H1 (cell line): Measurements from ENCODE around the gene FPGS. TPM values are rescaled to one million over a fixed set of nuclear protein-coding genes. Genes with fewer than 3 reads are reported as not detected.

Experiments
- CTCF ChIA-PET: fragments of 300-600 bp; sonication (Branson Sonifier 250); formaldehyde crosslinking; loops from one replicate; lab custom pipeline; 2021; ENCODE audit not compliant: partially characterized antibody; lab: Charles Lee
- POLR2A ChIA-PET: fragments of 300-600 bp; sonication (Branson Sonifier 250); formaldehyde crosslinking; loops from one replicate; lab custom pipeline; 2021; ENCODE audit warnings: inconsistent platforms; ENCODE audit not compliant: partially characterized antibody; lab: Charles Lee
- DNase-seq, 2 experiments: peaks; one replicate each; pipeline versions ENCODE4 v3.0.0 to v3.0.0-alpha.2; 2010 to 2022; ENCODE audit warnings: low spot score in 2 of 2, low read depth in 1 of 2, mixed read lengths in 1 of 2
- FAIRE-seq: peaks from 2 replicates; lab custom pipeline; 2011; peaks lifted over from hg19 to GRCh38; lab: Jason Lieb, UNC
- H2AFZ ChIP-seq: 2 replicates; pipeline ENCODE4 v1.8.1; 2012; ENCODE audit warnings: low read length, inconsistent platforms
- H2AK5ac ChIP-seq: 2 replicates; pipeline ENCODE4 v1.6.1; 2013; ENCODE audit warnings: low read depth, low read length
- H2BK120ac ChIP-seq: replicated peaks from 2 replicates; pipeline ENCODE3; 2013; ENCODE audit warnings: low read depth, low read length, inconsistent platforms
- H2BK12ac ChIP-seq: 2 replicates; pipeline ENCODE4 v1.6.1; 2013; ENCODE audit warnings: low read depth, low read length
- H2BK15ac ChIP-seq: 2 replicates; pipeline ENCODE4 v1.6.1; 2013; ENCODE audit warnings: low read length
- H2BK20ac ChIP-seq: 2 replicates; pipeline ENCODE4 v1.6.1; 2013; ENCODE audit warnings: low read length
- H2BK5ac ChIP-seq: 2 replicates; pipeline ENCODE4 v1.6.1; 2013; ENCODE audit warnings: low read depth, low read length
- H3K14ac ChIP-seq: 2 replicates; pipeline ENCODE4 v1.6.1; 2013; ENCODE audit warnings: inconsistent platforms; ENCODE audit not compliant: insufficient read length
- H3K18ac ChIP-seq: 2 replicates; pipeline ENCODE4 v1.6.1; 2013; ENCODE audit warnings: low read length; ENCODE audit errors: extremely low read depth
- H3K23ac ChIP-seq: 2 replicates; pipeline ENCODE4 v1.6.1; 2013; ENCODE audit warnings: inconsistent platforms; ENCODE audit not compliant: insufficient read length
- H3K23me2 ChIP-seq: 2 replicates; pipeline ENCODE4 v1.6.1; 2013; ENCODE audit warnings: low read depth, low read length
- H3K27ac ChIP-seq: 2 replicates; pipeline ENCODE4 v1.6.1; 2011; ENCODE audit warnings: low read depth, low read length, inconsistent platforms
- H3K27me3 ChIP-seq, 4 experiments: replicated peaks in 1 of 4; 1 replicate in 1 of 4; 2 replicates in 3 of 4; pipeline versions ENCODE4 v1.6.1 to v1.8.1; 2011 to 2013; ENCODE audit warnings: low read length in 3 of 4, mild to moderate bottlenecking in 3 of 4, inconsistent platforms in 2 of 4, mixed read lengths in 2 of 4, moderate library complexity in 1 of 4; ENCODE audit not compliant: control insufficient read depth in 3 of 4, insufficient read depth in 3 of 4; ENCODE audit errors: extremely low read depth in 1 of 4
- H3K36me3 ChIP-seq, 4 experiments: 2 replicates each; pipeline versions ENCODE4 v1.6.1 to v1.8.1; 2011 to 2013; ENCODE audit warnings: mild to moderate bottlenecking in 4 of 4, low read length in 3 of 4, moderate library complexity in 2 of 4, control low read depth in 1 of 4, inconsistent platforms in 1 of 4; ENCODE audit not compliant: insufficient read depth in 4 of 4, control insufficient read depth in 2 of 4
- H3K4ac ChIP-seq: replicated peaks from 2 replicates; pipeline ENCODE3; 2013; ENCODE audit warnings: low read length, low read depth, mixed read lengths, inconsistent platforms; ENCODE audit not compliant: insufficient read length
- H3K4me1 ChIP-seq, 4 experiments: replicated peaks in 1 of 4; 1 replicate in 1 of 4; 2 replicates in 3 of 4; pipeline versions ENCODE4 v1.6.1 to v1.8.1; 2011 to 2013; ENCODE audit warnings: low read length in 3 of 4, inconsistent platforms in 2 of 4, mixed read lengths in 1 of 4; ENCODE audit not compliant: insufficient read depth in 4 of 4, control insufficient read depth in 3 of 4
- H3K4me2 ChIP-seq, 2 experiments: 2 replicates each; pipeline versions ENCODE4 v1.6.1 to v1.8.1; 2011 to 2013; ENCODE audit warnings: low read depth in 2 of 2, low read length in 2 of 2, control low read depth in 1 of 2, inconsistent platforms in 1 of 2, mild to moderate bottlenecking in 1 of 2; ENCODE audit not compliant: insufficient read depth in 1 of 2
- H3K4me3 ChIP-seq, 4 experiments: fragments of 200-600, 300-600 bp in 1 of 4; sonication (generic), shearing (Covaris generic), sonication (Bioruptor Twin) in 1 of 4; 2 replicates each; pipeline versions ENCODE4 v1.5.1 to v1.8.1; 2011 to 2016; ENCODE audit warnings: low read length in 4 of 4, low read depth in 3 of 4, control low read depth in 2 of 4, inconsistent platforms in 2 of 4, mild to moderate bottlenecking in 2 of 4, mixed read lengths in 1 of 4, moderate library complexity in 1 of 4; ENCODE audit not compliant: insufficient read depth in 2 of 4; ENCODE audit errors: extremely low read depth in 1 of 4
- H3K56ac ChIP-seq: replicated peaks from 2 replicates; pipeline ENCODE3; 2013; ENCODE audit warnings: low read depth, mild to moderate bottlenecking, mixed read lengths, low read length, inconsistent platforms; ENCODE audit not compliant: insufficient read length
- H3K79me1 ChIP-seq: 2 replicates; pipeline ENCODE4 v1.6.1; 2013; ENCODE audit warnings: low read depth, low read length, control low read depth
- H3K79me2 ChIP-seq, 2 experiments: 2 replicates each; pipeline versions ENCODE4 v1.6.1 to v1.8.1; 2012 to 2013; ENCODE audit warnings: low read length in 2 of 2, mild to moderate bottlenecking in 2 of 2, inconsistent platforms in 1 of 2; ENCODE audit not compliant: insufficient read depth in 2 of 2, control insufficient read depth in 1 of 2
- H3K9ac ChIP-seq, 4 experiments: replicated peaks in 1 of 4; 1 replicate in 1 of 4; 2 replicates in 3 of 4; pipeline versions ENCODE4 v1.6.1 to v1.8.1; 2011 to 2013; ENCODE audit warnings: low read depth in 3 of 4, low read length in 3 of 4, control low read depth in 2 of 4, mild to moderate bottlenecking in 2 of 4, moderate library complexity in 2 of 4, inconsistent platforms in 1 of 4; ENCODE audit errors: extremely low read depth in 1 of 4
- H3K9me3 ChIP-seq, 2 experiments: 2 replicates each; pipeline versions ENCODE4 v1.6.1 to v1.8.1; 2012 to 2013; ENCODE audit warnings: mild to moderate bottlenecking in 2 of 2, moderate library complexity in 2 of 2, control low read depth in 1 of 2, inconsistent platforms in 1 of 2, low read depth in 1 of 2, low read length in 1 of 2, mixed read lengths in 1 of 2; ENCODE audit not compliant: insufficient read depth in 2 of 2
- H4K20me1 ChIP-seq, 2 experiments: replicated peaks in 1 of 2; 2 replicates each; pipeline versions ENCODE3 to v1.8.1; 2011 to 2013; ENCODE audit warnings: inconsistent platforms in 2 of 2, low read length in 2 of 2, mild to moderate bottlenecking in 1 of 2; ENCODE audit not compliant: insufficient read depth in 2 of 2, control insufficient read depth in 1 of 2
- H4K5ac ChIP-seq: 2 replicates; pipeline ENCODE4 v1.6.1; 2013; ENCODE audit warnings: low read length, low read depth, mixed read lengths, inconsistent platforms; ENCODE audit not compliant: insufficient read length
- H4K8ac ChIP-seq: 2 replicates; pipeline ENCODE4 v1.8.0; 2013; ENCODE audit warnings: mild to moderate bottlenecking, moderate library complexity, low read length, inconsistent platforms; ENCODE audit not compliant: insufficient read depth; ENCODE audit errors: extremely low read depth
- H4K91ac ChIP-seq: replicated peaks from 2 replicates; pipeline ENCODE3; 2013; ENCODE audit warnings: low read length, mixed read lengths, inconsistent platforms; ENCODE audit not compliant: insufficient read length
- BRCA1 ChIP-seq: IDR thresholded peaks from 2 replicates; pipeline ENCODE4 v1.6.1; 2012; ENCODE audit warnings: low read depth, low read length, improper control_type of control experiment
- CBX8 ChIP-seq: fragments of 300-800, 300-1000 bp; sonication (generic); IDR thresholded peaks from 2 replicates; pipeline ENCODE4 v1.7.1; 2016; ENCODE audit warnings: low read depth, low read length, borderline replicate concordance
- GTF2F1 ChIP-seq: IDR thresholded peaks from 2 replicates; pipeline ENCODE4 v1.6.1; 2012; ENCODE audit warnings: low read depth, low read length, improper control_type of control experiment, borderline replicate concordance
- KDM1A ChIP-seq: fragments of 200-600, 300-600 bp; sonication (generic); IDR thresholded peaks from 2 replicates; pipeline ENCODE4 v1.7.1; 2016; ENCODE audit warnings: mild to moderate bottlenecking, low read length, borderline replicate concordance
- SP1 ChIP-seq: IDR thresholded peaks from 2 replicates; pipeline ENCODE4 v1.6.1; 2011; ENCODE audit warnings: low read depth, low read length
- SP2 ChIP-seq: IDR thresholded peaks from 2 replicates; pipeline ENCODE4 v1.6.1; 2012; ENCODE audit warnings: mild to moderate bottlenecking, low read length, inconsistent platforms
- SP4 ChIP-seq: IDR thresholded peaks from 2 replicates; pipeline ENCODE4 v1.6.1; 2012; ENCODE audit warnings: low read length, inconsistent platforms
- TAF7 ChIP-seq: optimal IDR thresholded peaks from 2 replicates; pipeline ENCODE3; 2011; ENCODE audit warnings: low read depth, mild to moderate bottlenecking, inconsistent platforms, low read length, moderate library complexity, borderline replicate concordance
- WGBS, 2 experiments: shearing (Covaris generic) in 1 of 2; methylation state at CpG; one replicate each; pipeline versions ENCODE4 v1.1.6 to v1.1.7; 2013 to 2015; ENCODE audit warnings: low lambda C conversion rate in 2 of 2, mixed read lengths in 2 of 2, inconsistent platforms in 1 of 2, low coverage in 1 of 2, missing lambda C conversion rate in 1 of 2; ENCODE audit not compliant: insufficient replicate concordance in 2 of 2, insufficient coverage in 1 of 2, insufficient read length in 1 of 2; ENCODE audit errors: extremely low coverage in 1 of 2, missing lambda C conversion rate in 1 of 2; 5-methylcytosine and 5-hydroxymethylcytosine counted together
- polyA plus RNA-seq, 7 experiments: library from polyadenylated mRNA; depleted of rRNA in 3 of 7; stranded (reverse) in 5 of 7; unstranded in 2 of 7; fragments of >200 nt in 5 of 7; fragments of 200-250 nt in 2 of 7; gene quantifications; 1 replicate in 5 of 7; 2 replicates in 1 of 7; 4 replicates in 1 of 7; pipeline versions ENCODE4 v1.2.1 to v1.2.3, GENCODE V29; 2011 to 2013; ENCODE audit warnings: missing spikeins in 2 of 7, mixed read lengths in 2 of 7
- total RNA-seq: library from RNA; stranded (reverse); fragmentation: NEBNext Ultra II Directional; extraction: Animal tissue kit (Norgen Biotek cat#: 25700); gene quantifications from 2 replicates; pipeline ENCODE4 v1.2.1, GENCODE V29; 2021

Gene FPGS
- total and polyA plus RNA-seq, 2 of the 8 experiments (the other 6 are each of a cell fraction or from before 2014, with no cell fraction given): 62.4 to 83.0 TPM

GRCh38 chr9:127822108-127822507 is 19.4 kb downstream of the FPGS start:
- Histone ChIP-seq H3K18ac (no peak overlapping the region), H4K5ac (no peak overlapping the region), H4K91ac (no peak overlapping the region), H3K4me1 (peaks cover 0 to 10% (median 8%) of the 10 kb centered on the region in 4 experiments; a peak in 5 of 7 replicates), H3K9me3 (no peaks in the 10 kb centered on the region), H2BK12ac (no peak overlapping the region), H2BK120ac (no peak overlapping the region), H2BK5ac (no peak overlapping the region), H3K4me2 (no peak overlapping the region), H3K36me3 (no peaks in the 10 kb centered on the region), H2AFZ (no peak overlapping the region), H4K8ac (no peak overlapping the region), H3K27me3 (peaks cover 0 to 12% (median 7%) of the 10 kb centered on the region in 4 experiments; a peak in 5 of 7 replicates), H2BK20ac (no peak overlapping the region), H3K27ac (no peak overlapping the region), H3K4me3 (no peak overlapping the region), H3K4ac (no peak overlapping the region), H2AK5ac (no peak overlapping the region), H3K9ac (no peak overlapping the region), H3K79me2 (no peaks in the 10 kb centered on the region), H2BK15ac (no peak overlapping the region), H3K14ac (no peak overlapping the region), H3K23me2 (peaks cover 7% of the 10 kb centered on the region; the same call in 1 of the 2 replicates), H3K79me1 (no peaks in the 10 kb centered on the region), H4K20me1 (peaks cover 2 to 3% of the 10 kb centered on the region in 2 experiments), H3K23ac (no peak overlapping the region), H3K56ac (no peak overlapping the region)
- WGBS, 2 experiments: 89% methylated on average over 4 of the region's 4 CpGs; no CpG with 5 or more reads in 1 of the 2 experiments
- FAIRE-seq (no peak), DNase-seq (no peak)
- no peak for TF ChIP-seq GTF2F1
- TF ChIP-seq SP4: no peak
- no peak for TF ChIP-seq BRCA1
- TF ChIP-seq CBX8: no peak
- no peak for TF ChIP-seq SP1
- TF ChIP-seq TAF7: no peak
- no peak for TF ChIP-seq KDM1A
- TF ChIP-seq SP2: no peak
- POLR2A ChIA-PET: interaction anchor here (1.9 to 4.8 kb wide), 2 partner anchors 7 to 13 kb away, joined by 5 to 34 read pairs; no protein-coding TSS in a partner anchor
- CTCF ChIA-PET: interaction anchor here (0.8 to 7.3 kb wide), 5 partner anchors 17 to 99 kb away, joined by 3 to 116 read pairs (median 19); no protein-coding TSS in a partner anchor
